GM12878 (cell line): Measurements from ENCODE around the gene OSTN. TPM values are rescaled to one million over a fixed set of nuclear protein-coding genes. Genes with fewer than 3 reads are reported as not detected.

Experiments
- ATF2 ChIP-seq: IDR thresholded peaks from 2 replicates; pipeline ENCODE4 v1.6.1; 2012; ENCODE audit warnings: low read length, inconsistent platforms
- BACH1 ChIP-seq: fragments of 450-650 bp; IDR thresholded peaks from 2 replicates; pipeline ENCODE4 v1.6.1; 2017; ENCODE audit warnings: mild to moderate bottlenecking, borderline replicate concordance
- BCLAF1 ChIP-seq: fragments of 450-650 bp; IDR thresholded peaks from 2 replicates; pipeline ENCODE4 v1.6.1; 2017; ENCODE audit warnings: antibody characterized with exemption, mild to moderate bottlenecking, moderate library complexity
- CHD2 ChIP-seq: IDR thresholded peaks from 2 replicates; pipeline ENCODE4 v1.6.1; 2011; ENCODE audit warnings: low read depth, low read length, improper control_type of control experiment, borderline replicate concordance
- GABPA ChIP-seq: IDR thresholded peaks from 2 replicates; pipeline ENCODE4 v1.6.1; 2014; ENCODE audit warnings: antibody characterized with exemption, low read depth, mild to moderate bottlenecking, inconsistent platforms
- IRF5 ChIP-seq: fragments of 450-650 bp; IDR thresholded peaks from 2 replicates; pipeline ENCODE4 v1.6.1; 2017; ENCODE audit warnings: borderline replicate concordance
- KAT2A ChIP-seq: conservative IDR thresholded peaks from 2 replicates; pipeline ENCODE4 v1.6.1; 2011; ENCODE audit warnings: low read depth, low read length; ENCODE audit not compliant: control insufficient read depth
- MTA2 ChIP-seq: fragments of 450-650 bp; IDR thresholded peaks from 2 replicates; pipeline ENCODE4 v1.6.1; 2016; ENCODE audit warnings: low read depth, mild to moderate bottlenecking, moderate library complexity
- NFYB ChIP-seq: IDR thresholded peaks from 2 replicates; pipeline ENCODE4 v1.6.1; 2011; ENCODE audit warnings: low read depth, mild to moderate bottlenecking, low read length, improper control_type of control experiment, moderate library complexity; ENCODE audit not compliant: insufficient read depth
- NKRF ChIP-seq: fragments of 450-650 bp; conservative IDR thresholded peaks from 2 replicates; pipeline ENCODE4 v1.6.1; 2017; ENCODE audit warnings: mild to moderate bottlenecking, moderate library complexity
- PBX3 ChIP-seq: IDR thresholded peaks from 2 replicates; pipeline ENCODE4 v1.6.1; 2011; ENCODE audit warnings: mild to moderate bottlenecking, low read depth, low read length, moderate library complexity; ENCODE audit not compliant: insufficient replicate concordance
- RBBP5 ChIP-seq: fragments of 200-600 bp; sonication (generic); conservative IDR thresholded peaks from 2 replicates; pipeline ENCODE4 v1.6.1; 2016
- SREBF1 ChIP-seq: IDR thresholded peaks from 2 replicates; pipeline ENCODE4 v1.6.1; 2012; ENCODE audit warnings: mild to moderate bottlenecking, low read length
- SRF ChIP-seq, 2 experiments: IDR thresholded peaks; 2 replicates each; pipeline ENCODE4 v1.6.1; 2011; ENCODE audit warnings: low read depth in 2 of 2, low read length in 2 of 2, mild to moderate bottlenecking in 1 of 2, moderate library complexity in 1 of 2
- ZNF217 ChIP-seq: fragments of 450-650 bp; IDR thresholded peaks from 2 replicates; pipeline ENCODE4 v1.6.1; 2017; ENCODE audit warnings: antibody characterized with exemption, mild to moderate bottlenecking
- ZNF687 ChIP-seq: fragments of 450-650 bp; IDR thresholded peaks from 2 replicates; pipeline ENCODE4 v1.6.1; 2017; ENCODE audit warnings: mild to moderate bottlenecking, moderate library complexity
- ZSCAN29 ChIP-seq: fragments of 450-650 bp; IDR thresholded peaks from 2 replicates; pipeline ENCODE4 v1.6.1; 2017; ENCODE audit warnings: mild to moderate bottlenecking, moderate library complexity
- polyA plus RNA-seq, 11 experiments: library from polyadenylated mRNA; depleted of rRNA in 4 of 11; unstranded in 6 of 11; stranded (reverse) in 5 of 11; fragments of >200 nt; fragmentation: Nextera tagmentation in 4 of 11; fragmentation: Illumina TruSeq in 1 of 11; extraction: Ambion mirVana in 4 of 11; extraction: Trizol in 1 of 11; gene quantifications; 1 replicate in 1 of 11; 2 replicates in 10 of 11; pipeline versions ENCODE4 v1.2.1 to v1.2.3, GENCODE V29; 2011 to 2016; ENCODE audit warnings: inconsistent platforms in 2 of 11, missing spikeins in 2 of 11, low read depth in 1 of 11
- total RNA-seq, 4 experiments: library from RNA; depleted of rRNA in 3 of 4; stranded (reverse); fragments of >200 nt in 3 of 4; fragmentation: Illumina TruSeq in 1 of 4; extraction: Trizol in 1 of 4; gene quantifications; 2 replicates each; pipeline versions ENCODE4 v1.2.1 to v1.2.3, GENCODE V29; 2013 to 2021

Gene OSTN
- total and polyA plus RNA-seq, 10 of the 15 experiments (the other 5 are each of a cell fraction or from before 2014, with no cell fraction given) = 0.04 to 0.27 (median 0.06) TPM; not detected in 6

- TF ChIP-seq GABPA (peak; percentile 65; the same call in 1 of the 2 replicates), MTA2 (peak; percentile 100), RBBP5 (no peak), CHD2 (peak; percentile 84), KAT2A (no peak), PBX3 (peak; percentile 66), SREBF1 (no peak), ZNF687 (0 out of 2 replicates have a peak, but pooled peaks have one; percentile 9), ZSCAN29 (0 out of 2 replicates have a peak, but pooled peaks have one; percentile 42), BCLAF1 (no peak), IRF5 (no peak; the same call in 1 of the 2 replicates), NKRF (no peak; the same call in 1 of the 2 replicates), ZNF217 (peak; percentile 97), BACH1 (peak; percentile 96; the same call in 1 of the 2 replicates), NFYB (no peak), ATF2 (peak; percentile 93), SRF (IDR thresholded peaks at IDR 0.05; ENCODE audit: low read depth in 2 of 2, low read length in 2 of 2) (no peak)
Measured at GRCh38 chr3:191296041-191296541, 97.0 kb downstream of the OSTN start (continued).
